Activated CD4-positive, alpha-beta T cell treated with anti-CD3 and anti-CD28 coated beads for 48 hours (primary cell): ENCODE data around the gene KCTD2.

Experiments used
- DNase-seq: peaks from one replicate; pipeline ENCODE4 v3.0.0-alpha.2; 2020

Gene KCTD2

DNA sequence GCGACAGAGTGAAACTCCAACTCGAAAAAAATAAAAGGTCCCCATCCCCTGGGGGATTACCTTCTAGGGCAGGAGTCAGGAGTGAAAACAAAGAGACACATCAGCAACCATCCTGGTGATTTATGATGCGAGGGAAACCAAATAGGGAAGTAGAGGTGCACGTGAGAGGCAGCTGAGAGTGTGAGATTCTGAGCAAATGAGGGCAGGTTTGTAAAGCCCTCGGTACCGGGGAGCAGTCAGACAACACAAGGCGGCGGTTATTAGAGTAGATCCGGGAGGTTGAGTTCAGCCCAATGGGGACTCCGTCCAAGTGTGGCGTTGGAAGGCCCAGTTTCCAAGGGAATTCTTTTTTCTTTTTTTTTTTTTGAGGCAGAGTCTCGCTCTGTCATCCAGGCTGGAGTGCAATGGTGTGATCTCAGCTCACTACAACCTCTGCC lies 55.4 kb downstream of the KCTD2 start:
- no peak for DNase-seq

DNA sequence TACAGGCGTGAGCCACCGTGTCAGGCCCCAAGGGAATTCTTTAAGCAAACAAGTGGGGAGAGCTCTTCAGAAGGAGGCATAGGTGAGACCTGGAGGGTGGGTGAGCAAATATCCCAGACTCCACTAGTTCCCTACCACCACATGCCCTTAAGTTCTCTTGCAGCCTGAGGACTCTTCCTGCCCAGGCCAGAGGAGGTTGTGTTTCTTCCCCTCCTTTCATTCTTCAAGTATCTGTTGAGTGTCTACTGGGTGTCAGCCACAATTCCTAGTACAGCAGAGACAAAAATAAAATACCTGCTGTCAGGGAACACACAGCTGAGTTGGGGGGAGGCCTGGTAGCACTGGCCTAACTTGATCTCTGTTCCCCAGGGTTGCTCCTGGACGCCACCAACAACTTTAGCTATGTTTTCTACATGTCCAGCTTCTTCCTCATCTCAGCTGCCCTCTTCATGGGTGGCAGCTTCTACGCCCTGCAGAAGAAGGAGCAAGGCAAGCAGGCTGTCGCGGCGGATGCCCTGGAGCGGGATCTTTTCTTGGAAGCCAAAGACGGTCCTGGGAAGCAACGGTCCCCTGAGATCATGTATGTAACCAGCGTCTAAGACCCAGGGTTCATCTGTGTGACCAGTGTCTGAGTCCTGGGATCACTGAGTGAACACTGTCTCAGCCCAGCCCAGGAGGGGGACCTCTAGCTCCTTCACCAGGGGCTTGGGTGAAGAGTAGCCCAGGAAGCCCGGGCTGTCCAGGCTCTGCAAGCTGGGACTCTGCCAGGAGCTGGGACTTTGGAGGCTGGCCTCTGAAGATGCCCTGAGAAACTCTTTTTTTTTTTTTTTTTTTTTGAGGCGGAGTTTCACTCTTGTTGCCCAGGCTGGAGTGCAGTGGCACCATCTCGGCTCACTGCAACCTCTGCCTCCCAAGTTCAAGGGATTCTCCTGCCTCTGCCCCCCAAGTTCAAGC lies 56.9 kb downstream of the KCTD2 start:
- DNase-seq = no peak

DNA sequence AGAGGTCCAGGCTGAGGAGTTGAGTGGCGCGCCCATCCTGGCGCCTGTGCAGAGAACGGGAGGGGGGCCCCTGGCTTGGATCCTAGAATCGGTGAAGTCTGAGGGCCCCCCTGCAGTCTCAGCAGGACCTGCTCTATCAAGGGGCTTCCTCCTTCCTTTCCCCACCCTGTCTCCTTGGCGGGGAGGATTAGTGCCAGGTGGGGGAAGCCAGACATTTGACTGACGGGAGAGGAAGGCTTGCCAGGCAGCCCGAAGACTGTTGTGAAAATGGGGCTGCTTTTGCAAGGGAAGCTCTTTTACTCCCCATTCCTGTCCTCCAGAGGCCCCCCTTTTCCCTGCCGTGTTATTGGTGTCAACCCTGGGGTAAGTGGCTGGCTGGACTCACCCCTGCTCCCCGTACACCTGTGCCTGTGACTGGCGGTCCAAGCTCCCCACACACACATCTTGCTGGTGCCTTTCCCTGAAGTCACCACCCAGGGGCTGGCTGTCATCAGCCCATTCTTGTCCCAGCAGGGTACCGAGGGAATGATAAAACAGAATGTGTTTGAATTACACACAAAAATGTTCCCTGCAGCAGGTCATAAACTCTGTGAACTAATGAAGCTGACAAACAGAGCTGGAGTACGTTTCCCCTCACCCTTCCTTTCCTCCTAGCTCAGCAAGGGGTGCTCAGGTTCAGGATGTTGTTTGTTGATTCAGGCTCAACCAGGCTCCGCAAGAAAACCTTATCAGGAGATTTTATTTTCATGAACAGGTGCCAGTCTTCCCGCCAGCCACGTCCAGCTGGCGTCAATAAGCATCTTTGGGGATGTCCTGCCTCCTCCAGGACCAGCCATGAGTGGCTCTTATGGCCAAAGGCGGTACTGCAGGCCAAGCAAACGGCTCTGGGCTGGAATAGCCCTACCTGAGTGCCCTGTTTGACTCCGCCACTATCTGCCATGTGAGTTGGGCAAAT lies 58.4 kb downstream of the KCTD2 start:
- peak; percentile 57 for DNase-seq

DNA sequence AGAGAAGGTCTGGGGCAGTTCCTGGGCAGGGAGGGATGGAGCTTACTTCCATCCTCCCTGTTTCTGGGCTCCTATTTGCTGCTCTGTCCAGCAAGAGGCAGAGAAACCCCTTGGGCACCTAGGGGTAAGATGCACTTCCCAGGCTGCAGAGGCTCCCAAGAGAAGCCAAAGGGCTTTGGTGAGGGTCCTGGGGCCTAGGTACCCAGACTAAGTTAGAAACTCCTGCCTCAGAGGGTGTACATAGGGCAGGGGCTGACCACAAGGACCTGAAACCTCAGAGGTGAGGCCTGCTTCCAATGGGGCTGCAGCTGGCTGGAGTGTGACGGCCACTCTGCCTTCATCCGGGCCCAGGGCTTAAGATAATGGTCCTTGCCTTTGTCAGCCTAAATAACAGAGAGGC lies 61.2 kb downstream of the KCTD2 start:
- no peak for DNase-seq

DNA sequence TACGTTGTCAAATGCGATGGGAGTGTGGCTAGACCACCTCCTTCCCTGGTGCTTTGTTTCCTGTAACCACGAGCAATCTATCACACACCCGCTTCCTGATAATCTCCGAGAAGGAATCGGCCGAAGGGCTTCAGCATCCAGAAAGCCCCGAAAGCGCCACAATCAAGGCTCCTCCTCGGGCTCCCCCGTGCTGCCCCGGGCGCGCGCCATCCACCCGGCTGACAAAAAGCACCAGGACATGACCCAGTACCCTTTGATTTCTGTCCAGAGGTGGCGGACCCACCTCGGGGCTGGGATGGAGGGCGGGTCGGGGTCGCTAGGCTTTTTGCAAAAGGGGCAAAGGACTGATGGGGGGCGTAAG lies 62.0 kb downstream of the KCTD2 start:
- no peak for DNase-seq

DNA sequence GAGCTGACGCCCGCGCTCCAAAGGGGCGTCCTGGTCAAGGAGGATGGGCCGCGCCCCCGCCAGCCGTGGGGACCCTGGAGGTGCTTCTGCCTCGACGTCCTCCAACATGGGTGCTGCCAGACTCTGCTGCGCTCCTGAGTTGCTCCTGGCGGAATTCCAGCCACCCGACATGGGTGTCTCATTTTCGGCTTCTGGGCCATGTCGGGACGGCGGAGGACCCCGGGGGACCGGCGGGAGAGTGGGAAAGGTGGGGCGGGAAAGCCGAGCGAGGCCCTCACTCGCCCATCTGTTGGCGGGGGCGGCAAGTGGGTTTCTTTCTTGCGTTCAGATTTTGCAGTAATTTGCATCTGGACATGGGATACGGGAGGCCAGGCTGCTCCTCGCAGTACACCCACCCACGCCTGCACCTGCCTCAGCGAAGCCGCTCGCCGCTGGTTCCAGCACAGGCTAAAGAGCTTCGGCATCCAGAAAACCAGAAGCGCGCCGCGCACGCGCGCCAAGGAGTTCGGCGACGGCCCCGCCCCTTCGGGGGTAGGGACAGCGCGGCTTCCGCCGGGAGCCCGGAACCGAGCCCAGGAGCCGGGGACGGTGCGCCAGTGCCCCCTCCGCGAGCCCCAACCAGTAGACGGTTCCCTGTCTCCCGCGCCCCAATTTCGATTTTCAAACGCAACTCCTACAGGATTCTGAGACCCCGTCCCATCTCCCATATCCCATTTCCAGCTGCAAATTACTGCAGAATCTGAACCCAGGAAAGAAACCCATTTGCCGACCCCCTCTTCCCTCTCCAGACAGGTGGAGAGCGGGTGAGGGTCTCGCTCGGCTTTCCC lies 62.6 kb downstream of the KCTD2 start, which contains the start of gene ARMC7:
ARMC7 (plus strand) TSS at position 563 of the 827 bp plus-strand sequence. CDS start 320 bp downstream, outside the sequence.
- DNase-seq = peak; percentile 96

DNA sequence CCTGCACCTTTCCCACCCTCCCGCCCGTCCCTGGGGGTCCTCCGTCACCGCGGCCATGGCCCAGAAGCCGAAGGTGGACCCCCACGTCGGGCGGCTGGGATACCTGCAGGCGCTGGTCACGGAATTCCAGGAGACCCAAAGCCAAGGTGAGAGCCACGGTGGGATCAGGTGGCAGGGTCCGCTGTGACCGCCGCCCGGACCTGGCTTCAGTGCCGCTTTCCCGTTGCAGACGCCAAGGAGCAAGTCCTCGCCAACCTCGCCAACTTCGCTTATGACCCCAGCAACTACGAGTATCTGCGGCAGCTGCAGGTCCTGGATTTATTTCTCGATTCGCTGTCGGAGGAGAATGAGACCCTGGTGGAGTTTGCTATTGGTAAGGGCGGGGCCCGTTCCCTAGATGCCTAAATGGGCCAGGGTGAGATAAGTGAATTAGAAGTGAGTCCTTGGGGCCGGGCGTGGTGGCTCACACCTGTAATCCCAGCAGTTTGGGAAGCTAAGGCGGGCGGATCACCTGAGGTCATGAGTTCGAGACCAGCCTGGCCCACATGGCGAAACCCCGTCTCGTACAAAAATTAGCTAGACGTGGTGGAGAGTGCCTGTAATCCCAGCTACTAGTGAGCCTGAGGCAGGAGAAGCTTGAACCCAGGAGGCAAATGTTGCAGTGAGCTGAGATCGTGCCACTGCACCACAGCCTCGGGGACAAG lies 63.4 kb downstream of the KCTD2 start:
- DNase-seq = no peak

DNA sequence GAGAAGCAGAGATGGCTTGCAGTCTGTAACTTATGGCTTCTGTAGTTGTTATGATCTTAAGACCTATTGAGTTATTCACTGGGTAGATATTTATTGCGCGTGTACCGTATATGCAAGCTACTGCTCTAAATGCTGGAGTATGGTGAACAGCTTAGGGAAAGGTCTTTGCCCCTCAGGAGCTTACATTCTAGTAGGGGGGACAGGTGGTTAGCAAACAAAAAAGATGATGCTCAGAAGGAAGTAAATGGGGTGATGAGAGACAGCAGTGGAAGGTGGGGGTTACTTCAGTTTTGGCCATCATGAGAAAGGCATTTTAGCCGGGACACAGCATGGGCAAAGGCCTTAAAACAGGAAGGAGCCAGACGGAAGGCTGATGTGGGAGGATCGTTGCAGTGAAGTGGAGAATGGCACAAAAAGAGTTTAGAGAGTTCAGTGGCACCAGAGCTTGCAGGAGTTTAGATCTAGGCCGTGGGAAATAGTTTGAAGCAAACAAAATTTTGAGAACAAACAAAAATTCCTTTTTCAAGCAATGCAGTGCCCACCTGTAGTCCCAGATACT lies 64.8 kb downstream of the KCTD2 start:
- DNase-seq = no peak

DNA sequence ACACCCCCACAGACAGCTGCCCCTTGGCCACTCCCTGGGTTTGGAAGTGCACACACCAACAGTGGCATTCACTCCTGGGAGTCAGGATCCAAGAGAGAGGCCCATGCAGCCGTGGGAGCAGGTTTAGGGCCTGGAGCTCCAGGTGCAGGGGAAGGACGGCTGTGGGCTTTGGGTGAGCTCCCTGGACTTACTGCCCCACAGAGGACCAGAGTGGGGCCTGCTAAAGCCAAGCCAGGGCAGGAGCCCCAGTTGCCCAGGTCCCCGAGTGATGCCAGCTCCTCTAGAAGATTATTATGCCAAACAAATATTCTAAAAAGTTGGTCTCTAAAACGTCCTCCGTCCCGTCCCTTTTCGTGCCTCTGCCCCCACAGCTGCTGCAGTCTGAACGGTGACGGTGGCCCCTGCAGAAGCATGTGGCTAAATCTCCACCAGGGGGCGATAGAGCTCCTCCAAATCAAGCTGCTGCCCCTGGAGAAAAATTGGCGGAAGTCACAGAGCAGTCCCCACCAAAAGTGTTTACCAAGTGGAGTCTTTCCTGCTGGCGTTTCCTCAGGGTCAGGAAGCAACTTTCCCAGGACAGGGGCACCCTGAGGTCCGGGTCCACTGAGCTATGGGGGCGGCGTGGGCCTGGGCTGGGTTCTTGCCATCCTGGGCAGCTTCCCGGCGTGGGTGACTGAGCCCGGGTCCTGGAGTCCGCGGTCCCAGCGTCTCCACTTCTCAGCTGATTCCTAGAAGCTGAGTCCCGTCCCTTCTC lies 67.0 kb downstream of the KCTD2 start:
- peak; percentile 93 for DNase-seq

DNA sequence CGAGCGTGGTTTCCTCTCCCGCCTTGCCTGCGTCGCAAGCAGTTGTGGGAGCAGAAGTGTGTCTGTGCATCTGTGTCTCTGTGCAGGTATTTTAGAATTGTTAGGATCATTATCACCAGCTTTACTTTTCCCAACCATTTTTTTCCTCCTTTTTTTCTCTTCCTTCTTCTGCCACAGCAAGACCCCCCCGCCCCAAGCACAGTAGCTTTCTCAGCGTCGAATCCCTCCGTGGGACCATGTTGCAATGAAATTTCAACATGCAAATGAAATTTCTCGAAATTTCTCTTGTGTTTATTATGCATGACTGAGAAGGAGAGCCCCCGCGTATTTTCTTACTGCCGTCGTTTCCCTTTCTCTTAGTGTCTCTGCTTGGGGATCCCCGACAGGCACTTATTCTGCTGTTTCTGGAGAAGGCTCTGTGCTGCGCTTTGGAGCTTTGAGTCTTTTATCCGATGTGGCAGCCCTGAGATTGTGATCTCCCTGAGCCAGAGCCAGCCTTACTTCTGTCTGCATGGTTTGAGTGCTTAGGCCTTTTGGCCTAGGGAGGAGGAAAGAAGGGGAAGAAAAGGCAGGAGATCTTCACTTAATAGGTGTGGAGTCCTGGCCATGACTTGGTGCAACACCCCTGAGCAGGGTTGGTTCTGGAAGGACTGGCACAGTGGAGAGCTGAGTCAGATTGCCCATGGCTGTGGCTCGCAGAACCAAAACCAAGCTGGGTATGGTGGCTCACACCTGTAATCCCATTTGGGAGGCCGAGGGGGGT lies 67.7 kb downstream of the KCTD2 start:
- DNase-seq = peak; percentile 36
